OCI-LY7 (cell line): ENCODE results near the gene GAB1. TPM values are rescaled to one million over a fixed set of nuclear protein-coding genes. Genes with fewer than 3 reads are reported as not detected.
A peak's percentile ranks its signal among the peaks of the same experiment; 100 is the strongest.

Experiments used
- BruUV-seq: library from RNA; stranded (reverse); fragments of 400-500 nt; replicated peaks from 2 replicates; lab custom pipeline; 2021; lab: Mats Ljungman, UMichigan
- CTCF ChIA-PET: fragments of 300-600 bp; sonication (Branson Sonifier 250); formaldehyde crosslinking; loops from one replicate; lab custom pipeline; 2022; ENCODE audit warnings: antibody characterized with exemption; ENCODE audit not compliant: unreplicated experiment; lab: Charles Lee
- POLR2A ChIA-PET: fragments of 300-600 bp; sonication (Branson Sonifier 250); formaldehyde crosslinking; loops from one replicate; lab custom pipeline; 2022; ENCODE audit warnings: antibody characterized with exemption; lab: Charles Lee
- DNase-seq: peaks from one replicate; pipeline ENCODE4 v3.0.0-alpha.2; 2015; ENCODE audit warnings: low spot score
- H2AFZ ChIP-seq: fragments of 200-600 bp; sonication (generic), shearing (Covaris generic); 2 replicates; pipeline ENCODE4 v1.6.1; 2014; ENCODE audit warnings: mild to moderate bottlenecking, antibody characterized with exemption, low read length, moderate library complexity
- H3K27ac ChIP-seq: fragments of 200-600 bp; sonication (generic); 2 replicates; pipeline ENCODE4 v1.5.1; 2014; ENCODE audit warnings: mixed run types, low read depth, mild to moderate bottlenecking, moderate library complexity, low read length, inconsistent platforms; ENCODE audit not compliant: poor library complexity, severe bottlenecking
- H3K36me3 ChIP-seq: fragments of 200-600 bp; sonication (generic); 2 replicates; pipeline ENCODE4 v1.6.1; 2014; ENCODE audit warnings: mild to moderate bottlenecking, antibody characterized with exemption, low read length, moderate library complexity, mixed read lengths; ENCODE audit not compliant: insufficient read depth
- H3K4me1 ChIP-seq: fragments of 200-600 bp; sonication (generic); 2 replicates; pipeline ENCODE4 v1.5.1; 2014; ENCODE audit warnings: mild to moderate bottlenecking, low read length; ENCODE audit not compliant: insufficient read depth, poor library complexity, severe bottlenecking
- H3K4me2 ChIP-seq: fragments of 200-600 bp; sonication (generic); 2 replicates; pipeline ENCODE4 v1.6.1; 2014; ENCODE audit warnings: mild to moderate bottlenecking, low read length
- H3K4me3 ChIP-seq: fragments of 200-600 bp; sonication (generic); 2 replicates; pipeline ENCODE4 v1.5.1; 2014; ENCODE audit warnings: mild to moderate bottlenecking, low read depth, low read length; ENCODE audit not compliant: poor library complexity, severe bottlenecking
- H3K79me2 ChIP-seq: fragments of 200-600 bp; sonication (generic); 2 replicates; pipeline ENCODE4 v1.6.1; 2016; ENCODE audit warnings: low read depth, mild to moderate bottlenecking, low read length, moderate library complexity, mixed read lengths; ENCODE audit not compliant: insufficient read depth
- H3K9me2 ChIP-seq: fragments of 200-600 bp; sonication (generic); 2 replicates; pipeline ENCODE4 v1.6.1; 2016; ENCODE audit warnings: mild to moderate bottlenecking, low read length, mixed read lengths; ENCODE audit not compliant: insufficient read depth
- H3K9me3 ChIP-seq: fragments of 200-600 bp; sonication (generic); 2 replicates; pipeline ENCODE4 v1.6.1; 2014; ENCODE audit warnings: mild to moderate bottlenecking, mixed run types, low read length, mixed read lengths
- H4K20me1 ChIP-seq: fragments of 200-600 bp; sonication (generic); 2 replicates; pipeline ENCODE4 v1.6.1; 2014; ENCODE audit warnings: mild to moderate bottlenecking, antibody characterized with exemption, low read length, moderate library complexity, mixed read lengths; ENCODE audit not compliant: insufficient read depth
- CTCF ChIP-seq: fragments of 200-600 bp; sonication (generic); conservative IDR thresholded peaks from 2 replicates; pipeline ENCODE4 v1.5.1; 2014; ENCODE audit warnings: mild to moderate bottlenecking, antibody characterized with exemption, low read length, moderate library complexity, mixed read lengths
- EZH2phosphoT487 ChIP-seq: fragments of 200-600 bp; sonication (generic); IDR thresholded peaks from 2 replicates; pipeline ENCODE4 v1.6.1; 2018; ENCODE audit warnings: low read depth, borderline replicate concordance, mild to moderate bottlenecking, mixed run types, antibody characterized with exemption, low read length, moderate library complexity, mixed read lengths
- intact Hi-C: fragments of 100-400 bp; cut with micrococcal nuclease; formaldehyde crosslinking; loops from one replicate; pipeline ENCODE4 v1.10.0; 2022; ENCODE audit not compliant: unreplicated experiment
- total RNA-seq, 2 experiments: library from RNA; depleted of rRNA in 1 of 2; stranded (reverse); fragments of >200 nt in 1 of 2; shearing (Covaris generic) in 1 of 2; gene quantifications; 2 replicates each; pipeline ENCODE4 v1.2.3, GENCODE V29; 2014 to 2022

The GAB1 gene
- total RNA-seq, 2 experiments from 2014 or later = 42.6 to 99.3 TPM

- no peak overlapping the region for H3K4me3 ChIP-seq
- no peaks in the 10 kb centered on the region for H4K20me1 ChIP-seq
- H3K4me1 ChIP-seq = peaks cover 57% of the 10 kb centered on the region
- no peaks in the 10 kb centered on the region for H3K9me3 ChIP-seq
- no peak overlapping the region for H3K4me2 ChIP-seq
- TF ChIP-seq EZH2phosphoT487 = no peak
- no peak for TF ChIP-seq CTCF
- H3K79me2 ChIP-seq = peaks cover 32% of the 10 kb centered on the region
- peak overlapping the region; percentile 5 for H3K27ac ChIP-seq
- no peak for DNase-seq
- intact Hi-C loops = no loop called here
- ChIA-PET POLR2A (interaction anchor here (0.6 to 3.8 kb wide), 15 partner anchors 8 to 1712 kb away, joined by 3 to 22 read pairs (median 5); no protein-coding TSS in a partner anchor), CTCF (no interaction called here)
- H2AFZ ChIP-seq = no peak overlapping the region
- H3K9me2 ChIP-seq = no peaks in the 10 kb centered on the region
- BruUV-seq = no TSS peak
- peaks cover 77% of the 10 kb centered on the region for H3K36me3 ChIP-seq
Measured at GRCh38 chr4:143431526-143432257, 95.0 kb downstream of the GAB1 start.

GRCh38 chr4:143432258-143432591 is 95.5 kb downstream of the GAB1 start:
- peaks cover 29% of the 10 kb centered on the region for H3K79me2 ChIP-seq
- POLR2A ChIA-PET = interaction anchor here (0.7 to 3.8 kb wide), 15 partner anchors 9 to 92 kb away, joined by 3 to 22 read pairs (median 5); no protein-coding TSS in a partner anchor
- H3K4me1 ChIP-seq = peaks cover 57% of the 10 kb centered on the region
- intact Hi-C loops = no loop called here
- H3K27ac ChIP-seq = peak overlapping the region; percentile 5
- no peaks in the 10 kb centered on the region for H4K20me1 ChIP-seq
- TF ChIP-seq EZH2phosphoT487 (no peak), CTCF (no peak)
- CTCF ChIA-PET = no interaction called here
- no peak overlapping the region for H3K4me2 ChIP-seq
- no peak for DNase-seq
- BruUV-seq = no TSS peak
- no peak overlapping the region for H2AFZ ChIP-seq
- no peaks in the 10 kb centered on the region for H3K9me3 ChIP-seq
- peaks cover 76% of the 10 kb centered on the region for H3K36me3 ChIP-seq
- no peaks in the 10 kb centered on the region for H3K9me2 ChIP-seq
- no peak overlapping the region for H3K4me3 ChIP-seq

GRCh38 chr4:143433231-143433630 is 96.6 kb downstream of the GAB1 start:
- POLR2A ChIA-PET = interaction anchor here (0.6 to 3.8 kb wide), 16 partner anchors 9 to 93 kb away, joined by 3 to 22 read pairs (median 4); no protein-coding TSS in a partner anchor
- intact Hi-C loops = no loop called here
- no TSS peak for BruUV-seq

More at GRCh38 chr4:143433231-143433630, 96.6 kb downstream of the GAB1 start:
- Histone ChIP-seq H3K9me3 (no peaks in the 10 kb centered on the region), H3K36me3 (peaks cover 76% of the 10 kb centered on the region), H3K4me1 (peaks cover 51% of the 10 kb centered on the region), H2AFZ (no peak overlapping the region), H4K20me1 (no peaks in the 10 kb centered on the region), H3K79me2 (peaks cover 24% of the 10 kb centered on the region; the same call in 1 of the 2 replicates), H3K27ac (peak overlapping the region; percentile 11), H3K4me2 (peak overlapping the region; percentile 16), H3K4me3 (no peak overlapping the region), H3K9me2 (no peaks in the 10 kb centered on the region)
- CTCF ChIA-PET = no interaction called here
- no peak for DNase-seq
- TF ChIP-seq CTCF (no peak), EZH2phosphoT487 (no peak)
